Fibroblast of lung (primary cell): Measurements from ENCODE around the gene NRARP. TPM values are rescaled to one million over a fixed set of nuclear protein-coding genes. Genes with fewer than 3 reads are reported as not detected.

ENCODE experiments used
- DNase-seq, 2 donors: peaks; one replicate each; pipeline versions ENCODE4 v3.0.0 to v3.0.0-alpha.2; 2010; ENCODE audit warnings: low read depth in 2 of 2
- H2AFZ ChIP-seq: 2 replicates; pipeline ENCODE4 v1.5.1; 2012; ENCODE audit warnings: low read length, control low read depth, inconsistent platforms
- H3K27ac ChIP-seq: 2 replicates; pipeline ENCODE4 v1.5.1; 2011; ENCODE audit warnings: low read length, control low read depth; ENCODE audit not compliant: insufficient read depth
- H3K27me3 ChIP-seq: 2 replicates; pipeline ENCODE4 v1.5.1; 2011; ENCODE audit warnings: mild to moderate bottlenecking, low read length; ENCODE audit not compliant: control insufficient read depth, insufficient read depth
- H3K36me3 ChIP-seq: 2 replicates; pipeline ENCODE4 v1.5.1; 2011; ENCODE audit warnings: low read length; ENCODE audit not compliant: control insufficient read depth, insufficient read depth
- H3K4me1 ChIP-seq: 2 replicates; pipeline ENCODE4 v1.5.1; 2011; ENCODE audit warnings: low read length; ENCODE audit not compliant: control insufficient read depth, insufficient read depth; ENCODE audit errors: extremely low read depth
- H3K4me2 ChIP-seq: 2 replicates; pipeline ENCODE4 v1.5.1; 2011; ENCODE audit warnings: low read length, control low read depth; ENCODE audit not compliant: insufficient read depth; ENCODE audit errors: extremely low read depth
- H3K4me3 ChIP-seq, 4 experiments: fragments of 200-600 bp in 1 of 4; sonication (generic) in 1 of 4; replicated peaks in 1 of 4; 2 replicates each; pipeline ENCODE4 v1.5.1; 2011 to 2016; ENCODE audit warnings: low read length in 4 of 4, low read depth in 3 of 4, mild to moderate bottlenecking in 3 of 4, control low read depth in 2 of 4, inconsistent platforms in 1 of 4, mixed read lengths in 1 of 4; ENCODE audit not compliant: insufficient read depth in 1 of 4; ENCODE audit errors: control extremely low read depth in 1 of 4
- H3K79me2 ChIP-seq: 2 replicates; pipeline ENCODE4 v1.5.1; 2012; ENCODE audit warnings: mild to moderate bottlenecking, low read length, inconsistent platforms; ENCODE audit not compliant: control insufficient read depth, insufficient read depth
- H3K9ac ChIP-seq: 2 replicates; pipeline ENCODE4 v1.5.1; 2011; ENCODE audit warnings: mild to moderate bottlenecking, low read length, control low read depth; ENCODE audit not compliant: insufficient read depth
- H3K9me3 ChIP-seq: 2 replicates; pipeline ENCODE4 v1.5.1; 2012; ENCODE audit warnings: low read depth, low read length; ENCODE audit not compliant: control insufficient read depth, insufficient read depth
- H4K20me1 ChIP-seq: 2 replicates; pipeline ENCODE4 v1.5.1; 2011; ENCODE audit warnings: low read length; ENCODE audit not compliant: control insufficient read depth, insufficient read depth; ENCODE audit errors: extremely low read depth
- EZH2 ChIP-seq: IDR thresholded peaks from 2 replicates; pipeline ENCODE4 v1.5.1; 2012; ENCODE audit warnings: low read length, control low read depth, mild to moderate bottlenecking; ENCODE audit errors: missing control alignments
- polyA plus RNA-seq, 2 donors: library from polyadenylated mRNA; depleted of rRNA in 1 of 2; stranded (reverse) in 1 of 2; unstranded in 1 of 2; fragments of >200 nt; gene quantifications; 2 replicates each; pipeline ENCODE4 v1.2.1, GENCODE V29; 2011 to 2012; ENCODE audit warnings: missing spikeins in 1 of 2
- total RNA-seq: library from RNA; depleted of rRNA; stranded (reverse); fragments of >200 nt; gene quantifications from 2 replicates; pipeline ENCODE4 v1.2.1, GENCODE V29; 2014
- TF ChIP-seq, protein P1 (sequence below), 2 donors: IDR thresholded peaks in 1 of 2; conservative IDR thresholded peaks in 1 of 2; 1 replicate in 1 of 2; 2 replicates in 1 of 2; pipeline ENCODE4 v1.5.1; 2011 to 2012; ENCODE audit warnings: low read length in 2 of 2, control low read depth in 1 of 2, inconsistent platforms in 1 of 2, low read depth in 1 of 2, mild to moderate bottlenecking in 1 of 2

Gene NRARP
- total and polyA plus RNA-seq, 2 donors (not counting 1 experiment from before 2014, with no cell fraction given), result 0.07 TPM; not detected in 1

DNA sequence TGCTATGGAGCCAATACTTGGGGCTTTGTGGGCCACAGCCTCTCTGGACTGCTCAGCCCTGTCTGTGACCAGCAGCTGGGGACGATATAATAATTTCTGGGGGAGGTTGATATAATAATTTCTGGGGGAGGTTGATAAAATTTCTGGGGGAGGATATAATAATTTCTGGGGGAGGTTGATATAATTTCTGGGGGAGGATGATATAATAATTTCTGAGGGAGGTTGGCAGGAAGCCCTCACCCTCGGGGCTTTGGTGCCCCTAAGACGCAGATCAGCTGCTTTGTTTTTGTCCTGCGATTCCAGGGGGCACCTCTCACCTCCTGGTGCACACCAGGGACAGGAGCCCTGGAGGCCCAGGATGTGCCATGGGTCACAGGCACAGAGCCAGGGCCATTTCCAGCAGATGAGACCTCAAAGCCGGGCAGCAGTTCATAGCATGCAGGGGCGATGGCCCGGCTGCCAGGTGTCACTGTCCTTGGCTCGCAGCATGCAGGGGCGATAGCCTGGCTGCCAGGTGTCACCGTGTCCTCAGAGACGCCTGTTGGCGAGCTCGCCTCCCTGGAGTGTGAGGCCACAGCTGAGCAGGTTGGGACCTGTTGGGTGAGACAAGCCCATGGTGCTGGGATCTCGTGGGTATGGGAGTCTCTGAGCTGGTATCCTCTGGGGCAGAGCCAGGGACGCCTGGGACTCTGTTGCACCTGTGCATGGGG, 28.3 kb downstream of the NRARP start:
- Histone ChIP-seq H2AFZ (no peak overlapping the region), H4K20me1 (no peaks in the 10 kb centered on the region), H3K4me2 (no peak overlapping the region), H3K27me3 (no peaks in the 10 kb centered on the region), H3K36me3 (peaks cover 27% of the 10 kb centered on the region), H3K9ac (no peak overlapping the region), H3K4me1 (peaks cover 18% of the 10 kb centered on the region), H3K27ac (no peak overlapping the region), H3K4me3 (no peak overlapping the region), H3K79me2 (peaks cover 4% of the 10 kb centered on the region), H3K9me3 (no peaks in the 10 kb centered on the region)
- DNase-seq, result no peak
- no peak for TF ChIP-seq EZH2
- TF ChIP-seq, protein P1, sequence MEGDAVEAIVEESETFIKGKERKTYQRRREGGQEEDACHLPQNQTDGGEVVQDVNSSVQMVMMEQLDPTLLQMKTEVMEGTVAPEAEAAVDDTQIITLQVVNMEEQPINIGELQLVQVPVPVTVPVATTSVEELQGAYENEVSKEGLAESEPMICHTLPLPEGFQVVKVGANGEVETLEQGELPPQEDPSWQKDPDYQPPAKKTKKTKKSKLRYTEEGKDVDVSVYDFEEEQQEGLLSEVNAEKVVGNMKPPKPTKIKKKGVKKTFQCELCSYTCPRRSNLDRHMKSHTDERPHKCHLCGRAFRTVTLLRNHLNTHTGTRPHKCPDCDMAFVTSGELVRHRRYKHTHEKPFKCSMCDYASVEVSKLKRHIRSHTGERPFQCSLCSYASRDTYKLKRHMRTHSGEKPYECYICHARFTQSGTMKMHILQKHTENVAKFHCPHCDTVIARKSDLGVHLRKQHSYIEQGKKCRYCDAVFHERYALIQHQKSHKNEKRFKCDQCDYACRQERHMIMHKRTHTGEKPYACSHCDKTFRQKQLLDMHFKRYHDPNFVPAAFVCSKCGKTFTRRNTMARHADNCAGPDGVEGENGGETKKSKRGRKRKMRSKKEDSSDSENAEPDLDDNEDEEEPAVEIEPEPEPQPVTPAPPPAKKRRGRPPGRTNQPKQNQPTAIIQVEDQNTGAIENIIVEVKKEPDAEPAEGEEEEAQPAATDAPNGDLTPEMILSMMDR (conservative IDR thresholded peaks at IDR 0.05 in 1 of 2, IDR thresholded peaks at IDR 0.05 in 1 of 2; ENCODE audit: low read depth in 1 of 2, low read length in 2 of 2), result no peak

- H3K27ac ChIP-seq, result no peak overlapping the region
- peaks cover 21% of the 10 kb centered on the region for H3K4me1 ChIP-seq
- H2AFZ ChIP-seq, result no peak overlapping the region
- no peaks in the 10 kb centered on the region for H3K9me3 ChIP-seq
- no peak overlapping the region for H3K4me3 ChIP-seq
- H3K36me3 ChIP-seq, result peaks cover 27% of the 10 kb centered on the region
- no peaks in the 10 kb centered on the region for H4K20me1 ChIP-seq
- no peak overlapping the region for H3K4me2 ChIP-seq
- H3K27me3 ChIP-seq, result no peaks in the 10 kb centered on the region
- no peak for DNase-seq
- H3K79me2 ChIP-seq, result no peaks in the 10 kb centered on the region
- H3K9ac ChIP-seq, result no peak overlapping the region
- TF ChIP-seq, protein P1 (conservative IDR thresholded peaks at IDR 0.05 in 1 of 2, IDR thresholded peaks at IDR 0.05 in 1 of 2; ENCODE audit: low read depth in 1 of 2, low read length in 2 of 2), result no peak
- no peak for TF ChIP-seq EZH2
Measured at GRCh38 chr9:137273095-137273490, 29.0 kb downstream of the NRARP start.

GRCh38 chr9:137272241-137273094, 29.6 kb downstream of the NRARP start:
- Histone ChIP-seq H3K4me1 (peaks cover 21% of the 10 kb centered on the region), H2AFZ (no peak overlapping the region), H3K9me3 (no peaks in the 10 kb centered on the region), H3K27ac (no peak overlapping the region), H3K27me3 (no peaks in the 10 kb centered on the region), H3K9ac (no peak overlapping the region), H3K4me2 (no peak overlapping the region), H4K20me1 (no peaks in the 10 kb centered on the region), H3K4me3 (no peak overlapping the region), H3K36me3 (peaks cover 29% of the 10 kb centered on the region), H3K79me2 (no peaks in the 10 kb centered on the region)
- no peak for DNase-seq
- TF ChIP-seq EZH2, result no peak
- TF ChIP-seq, protein P1 (conservative IDR thresholded peaks at IDR 0.05 in 1 of 2, IDR thresholded peaks at IDR 0.05 in 1 of 2; ENCODE audit: low read depth in 1 of 2, low read length in 2 of 2), result no peak
